Activated CD8-positive, alpha-beta memory T cell treated with anti-CD3 and anti-CD28 coated beads, Interleukin-2, amount 50 U/mL, for 1 hour (primary cell): ENCODE results near the gene ASXL3.

Experiments
- DNase-seq: peaks from one replicate; pipeline ENCODE4 v3.0.0-alpha.2; 2020; ENCODE audit errors: extremely low read depth

ASXL3 gene

GRCh38 chr18:33717339-33717738, 139.3 kb downstream of the ASXL3 start:
- DNase-seq: no peak

- DNase-seq: no peak
Measured at GRCh38 chr18:33720133-33720532, 142.1 kb downstream of the ASXL3 start.

GRCh38 chr18:33729556-33729955, 151.5 kb downstream of the ASXL3 start:
- DNase-seq: no peak

GRCh38 chr18:33733376-33733775, 155.4 kb downstream of the ASXL3 start:
- DNase-seq: no peak

GRCh38 chr18:33735428-33735827, 157.4 kb downstream of the ASXL3 start:
- no peak for DNase-seq

- no peak for DNase-seq
Measured at GRCh38 chr18:33741760-33742159, 163.7 kb downstream of the ASXL3 start.

- DNase-seq: no peak
Measured at GRCh38 chr18:33744032-33744697, 166.1 kb downstream of the ASXL3 start.

GRCh38 chr18:33745151-33745795, 167.3 kb downstream of the ASXL3 start:
- no peak for DNase-seq

- no peak for DNase-seq
Measured at GRCh38 chr18:33745871-33746545, 168.0 kb downstream of the ASXL3 start.

GRCh38 chr18:33749834-33750233, 171.8 kb downstream of the ASXL3 start:
- no peak for DNase-seq

- no peak for DNase-seq
Measured at GRCh38 chr18:33750366-33750765, 172.3 kb downstream of the ASXL3 start.

GRCh38 chr18:33751613-33752221, 173.7 kb downstream of the ASXL3 start:
- no peak for DNase-seq

- DNase-seq: no peak
Measured at GRCh38 chr18:33755391-33755790, 177.4 kb downstream of the ASXL3 start.

- no peak for DNase-seq
Measured at GRCh38 chr18:33755931-33756560, 178.0 kb downstream of the ASXL3 start.

GRCh38 chr18:33757037-33757436, 179.0 kb downstream of the ASXL3 start:
- DNase-seq: no peak

- no peak for DNase-seq
Measured at GRCh38 chr18:33761363-33761762, 183.3 kb downstream of the ASXL3 start.

GRCh38 chr18:33781429-33781828, 203.4 kb downstream of the ASXL3 start:
- DNase-seq: no peak
